ENCODE results near the gene CCDC69.

CCDC69 gene

GRCh38 chr5:151219789-151220188, 4.1 kb downstream of the CCDC69 start:
- Histone ChIP-seq H2BK15ac (ENCODE audit: low read length) (no peak overlapping the region), H3K14ac (ENCODE audit: low read length) (no peak overlapping the region), H3K27ac (replicated peaks; ENCODE audit: low read length) (no peak overlapping the region), H3K23ac (ENCODE audit: low read depth, low read length, poor library complexity) (no peak overlapping the region), H2BK120ac (ENCODE audit: low read depth, low read length) (no peak overlapping the region), H2AFZ (ENCODE audit: low read length) (no peak overlapping the region), H3K4ac (ENCODE audit: low read length) (no peak overlapping the region), H3K27me3 (ENCODE audit: control insufficient read depth in 3 of 3, insufficient read depth in 3 of 3, low read depth in 1 of 3, low read length in 3 of 3) (peaks cover 0 to 52% (median 20%) of the 10 kb centered on the region in 3 experiments), H2BK5ac (ENCODE audit: low read length) (no peak overlapping the region), H3K79me1 (ENCODE audit: low read depth, low read length) (no peaks in the 10 kb centered on the region), H4K8ac (ENCODE audit: low read depth, low read length) (no peak overlapping the region), H3K18ac (ENCODE audit: low read length) (no peak overlapping the region), H4K91ac (ENCODE audit: low read depth, low read length, poor library complexity) (no peak overlapping the region), H3K4me1 (ENCODE audit: control insufficient read depth in 2 of 2, insufficient read depth in 1 of 2, low read depth in 1 of 2, low read length in 2 of 2) (peaks cover 3 to 6% of the 10 kb centered on the region in 2 donors), H3K9me3 (replicated peaks in 1 of 2; ENCODE audit: control insufficient read depth in 2 of 2, insufficient read depth in 1 of 2, low read depth in 1 of 2, low read length in 2 of 2) (no peaks in the 10 kb centered on the region), H3K9ac (ENCODE audit: low read depth, low read length, poor library complexity) (no peak overlapping the region), H3K4me3 (ENCODE audit: low read length in 2 of 2) (no peak overlapping the region), H2BK12ac (ENCODE audit: low read length) (no peak overlapping the region), H3K36me3 (replicated peaks in 1 of 2; ENCODE audit: control insufficient read depth in 2 of 2, insufficient read depth in 2 of 2, low read length in 2 of 2) (no peaks in the 10 kb centered on the region), H3K4me2 (ENCODE audit: insufficient read depth, low read length, poor library complexity, severe bottlenecking) (no peak overlapping the region), H2AK5ac (ENCODE audit: low read depth, low read length) (no peak overlapping the region)
- DNase-seq (ENCODE audit: low spot score), result no peak
- no CpG with 5 or more reads among the region's 7 CpGs for WGBS, 2 donors (ENCODE audit: extremely low coverage in 2 of 2, insufficient read length in 2 of 2, insufficient replicate concordance in 1 of 2)

DNA sequence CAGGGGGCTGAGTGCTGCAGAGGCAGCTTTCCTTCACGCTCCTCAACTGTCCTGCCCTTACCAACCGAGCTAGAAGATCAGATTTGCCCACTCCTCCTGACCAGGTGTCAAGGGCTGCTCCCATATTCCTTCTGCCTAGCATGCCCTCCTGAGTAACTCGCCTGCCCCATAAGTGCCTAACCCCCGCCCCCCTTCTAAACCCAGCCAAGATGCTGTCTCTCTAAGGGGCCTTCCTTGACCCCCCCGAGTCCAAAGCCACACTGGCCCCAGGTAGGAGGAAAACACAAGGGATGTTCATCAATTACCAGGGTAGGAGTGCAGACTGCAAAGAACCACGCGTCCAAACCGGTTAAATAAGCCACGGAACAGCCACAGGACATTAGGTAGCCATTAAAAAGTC, 4.8 kb downstream of the CCDC69 start:
- DNase-seq (ENCODE audit: low spot score), result no peak

GRCh38 chr5:151218177-151218576, 5.7 kb downstream of the CCDC69 start:
- Histone ChIP-seq H3K9ac (ENCODE audit: low read depth, low read length, poor library complexity) (no peak overlapping the region), H2BK15ac (ENCODE audit: low read length) (no peak overlapping the region), H3K18ac (ENCODE audit: low read length) (no peak overlapping the region), H3K14ac (ENCODE audit: low read length) (no peak overlapping the region), H2AK5ac (ENCODE audit: low read depth, low read length) (no peak overlapping the region), H2BK120ac (ENCODE audit: low read depth, low read length) (no peak overlapping the region), H3K27ac (replicated peaks; ENCODE audit: low read length) (no peak overlapping the region), H4K8ac (ENCODE audit: low read depth, low read length) (no peak overlapping the region), H2AFZ (ENCODE audit: low read length) (no peak overlapping the region), H4K91ac (ENCODE audit: low read depth, low read length, poor library complexity) (no peak overlapping the region), H2BK12ac (ENCODE audit: low read length) (no peak overlapping the region), H3K4me1 (ENCODE audit: control insufficient read depth in 2 of 2, insufficient read depth in 1 of 2, low read depth in 1 of 2, low read length in 2 of 2) (peaks cover 2 to 5% of the 10 kb centered on the region in 2 donors), H3K79me1 (ENCODE audit: low read depth, low read length) (no peaks in the 10 kb centered on the region), H3K4me3 (ENCODE audit: low read length in 2 of 2) (no peak overlapping the region), H3K36me3 (replicated peaks in 1 of 2; ENCODE audit: control insufficient read depth in 2 of 2, insufficient read depth in 2 of 2, low read length in 2 of 2) (no peaks in the 10 kb centered on the region), H2BK5ac (ENCODE audit: low read length) (no peak overlapping the region), H3K23ac (ENCODE audit: low read depth, low read length, poor library complexity) (no peak overlapping the region), H3K4ac (ENCODE audit: low read length) (no peak overlapping the region), H3K27me3 (ENCODE audit: control insufficient read depth in 3 of 3, insufficient read depth in 3 of 3, low read depth in 1 of 3, low read length in 3 of 3) (peaks cover 0 to 46% (median 15%) of the 10 kb centered on the region in 3 experiments), H3K9me3 (replicated peaks in 1 of 2; ENCODE audit: control insufficient read depth in 2 of 2, insufficient read depth in 1 of 2, low read depth in 1 of 2, low read length in 2 of 2) (no peaks in the 10 kb centered on the region), H3K4me2 (ENCODE audit: insufficient read depth, low read length, poor library complexity, severe bottlenecking) (no peak overlapping the region)
- no CpG with 5 or more reads among the region's 6 CpGs for WGBS, 2 donors (ENCODE audit: extremely low coverage in 2 of 2, insufficient read length in 2 of 2, insufficient replicate concordance in 1 of 2)
- no peak for DNase-seq (ENCODE audit: low spot score)

More for the DNA sequence above, 4.8 kb downstream of the CCDC69 start:
- no peak overlapping the region for H3K27ac ChIP-seq (replicated peaks; ENCODE audit: low read length)
- no peak overlapping the region for H2BK12ac ChIP-seq (ENCODE audit: low read length)
- H2BK5ac ChIP-seq (ENCODE audit: low read length), result no peak overlapping the region
- H3K4ac ChIP-seq (ENCODE audit: low read length), result no peak overlapping the region
- no peaks in the 10 kb centered on the region for H3K9me3 ChIP-seq (replicated peaks in 1 of 2; ENCODE audit: control insufficient read depth in 2 of 2, insufficient read depth in 1 of 2, low read depth in 1 of 2, low read length in 2 of 2)
- H4K8ac ChIP-seq (ENCODE audit: low read depth, low read length), result no peak overlapping the region
- H2AK5ac ChIP-seq (ENCODE audit: low read depth, low read length), result peak overlapping the region; percentile 2
- peaks cover 3 to 6% of the 10 kb centered on the region in 2 donors for H3K4me1 ChIP-seq (ENCODE audit: control insufficient read depth in 2 of 2, insufficient read depth in 1 of 2, low read depth in 1 of 2, low read length in 2 of 2)
- no peak overlapping the region for H2BK120ac ChIP-seq (ENCODE audit: low read depth, low read length)
- H4K91ac ChIP-seq (ENCODE audit: low read depth, low read length, poor library complexity), result no peak overlapping the region
- H2BK15ac ChIP-seq (ENCODE audit: low read length), result no peak overlapping the region
- peaks cover 0 to 52% (median 20%) of the 10 kb centered on the region in 3 experiments for H3K27me3 ChIP-seq (ENCODE audit: control insufficient read depth in 3 of 3, insufficient read depth in 3 of 3, low read depth in 1 of 3, low read length in 3 of 3)
- H3K9ac ChIP-seq (ENCODE audit: low read depth, low read length, poor library complexity), result no peak overlapping the region
- no peak overlapping the region for H3K18ac ChIP-seq (ENCODE audit: low read length)
- H3K23ac ChIP-seq (ENCODE audit: low read depth, low read length, poor library complexity), result no peak overlapping the region
- H2AFZ ChIP-seq (ENCODE audit: low read length), result no peak overlapping the region
- H3K4me2 ChIP-seq (ENCODE audit: insufficient read depth, low read length, poor library complexity, severe bottlenecking), result no peak overlapping the region
- no peaks in the 10 kb centered on the region for H3K36me3 ChIP-seq (replicated peaks in 1 of 2; ENCODE audit: control insufficient read depth in 2 of 2, insufficient read depth in 2 of 2, low read length in 2 of 2)
- H3K4me3 ChIP-seq (ENCODE audit: low read length in 2 of 2), result no peak overlapping the region
- no peak overlapping the region for H3K14ac ChIP-seq (ENCODE audit: low read length)
- no CpG with 5 or more reads among the region's 9 CpGs for WGBS, 2 donors (ENCODE audit: extremely low coverage in 2 of 2, insufficient read length in 2 of 2, insufficient replicate concordance in 1 of 2)
- H3K79me1 ChIP-seq (ENCODE audit: low read depth, low read length), result no peaks in the 10 kb centered on the region

DNA sequence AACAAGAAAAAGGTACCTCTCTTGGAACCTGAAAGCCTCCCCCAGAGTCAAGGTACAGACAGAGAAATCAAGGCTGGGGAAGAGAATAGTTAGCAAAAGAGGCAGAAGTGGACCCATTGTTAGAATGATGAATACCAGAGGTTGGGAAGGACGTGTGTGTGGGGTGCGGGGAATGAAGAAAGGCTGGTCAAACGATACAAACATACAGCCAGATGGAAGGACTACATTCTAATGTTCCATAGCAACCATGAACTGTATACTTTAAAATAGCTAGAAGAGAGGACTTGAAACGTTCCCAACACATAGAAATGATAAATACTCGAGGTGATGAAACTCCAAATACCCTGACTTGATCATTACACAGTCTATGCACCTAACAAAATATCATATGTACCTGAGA, 7.1 kb downstream of the CCDC69 start:
- no peak overlapping the region for H2AK5ac ChIP-seq (ENCODE audit: low read depth, low read length)
- no peak overlapping the region for H3K4ac ChIP-seq (ENCODE audit: low read length)
- no peak overlapping the region for H3K18ac ChIP-seq (ENCODE audit: low read length)
- no peak overlapping the region for H3K14ac ChIP-seq (ENCODE audit: low read length)
- H3K9me3 ChIP-seq (replicated peaks in 1 of 2; ENCODE audit: control insufficient read depth in 2 of 2, insufficient read depth in 1 of 2, low read depth in 1 of 2, low read length in 2 of 2), result no peaks in the 10 kb centered on the region
- H3K9ac ChIP-seq (ENCODE audit: low read depth, low read length, poor library complexity), result no peak overlapping the region
- no peaks in the 10 kb centered on the region for H3K36me3 ChIP-seq (replicated peaks in 1 of 2; ENCODE audit: control insufficient read depth in 2 of 2, insufficient read depth in 2 of 2, low read length in 2 of 2)
- H3K4me2 ChIP-seq (ENCODE audit: insufficient read depth, low read length, poor library complexity, severe bottlenecking), result no peak overlapping the region
- H4K91ac ChIP-seq (ENCODE audit: low read depth, low read length, poor library complexity), result no peak overlapping the region
- WGBS, 2 donors (ENCODE audit: extremely low coverage in 2 of 2, insufficient read length in 2 of 2, insufficient replicate concordance in 1 of 2), result no CpG with 5 or more reads among the region's 5 CpGs
- no peak overlapping the region for H2BK15ac ChIP-seq (ENCODE audit: low read length)
- peaks cover 0 to 5% of the 10 kb centered on the region in 2 donors for H3K4me1 ChIP-seq (ENCODE audit: control insufficient read depth in 2 of 2, insufficient read depth in 1 of 2, low read depth in 1 of 2, low read length in 2 of 2)
- H2BK5ac ChIP-seq (ENCODE audit: low read length), result no peak overlapping the region
- H3K27ac ChIP-seq (replicated peaks; ENCODE audit: low read length), result no peak overlapping the region
- peaks cover 0 to 32% (median 2%) of the 10 kb centered on the region in 3 experiments for H3K27me3 ChIP-seq (ENCODE audit: control insufficient read depth in 3 of 3, insufficient read depth in 3 of 3, low read depth in 1 of 3, low read length in 3 of 3)
- H3K79me1 ChIP-seq (ENCODE audit: low read depth, low read length), result no peaks in the 10 kb centered on the region
- no peak overlapping the region for H3K4me3 ChIP-seq (ENCODE audit: low read length in 2 of 2)
- H4K8ac ChIP-seq (ENCODE audit: low read depth, low read length), result no peak overlapping the region
- H2BK12ac ChIP-seq (ENCODE audit: low read length), result no peak overlapping the region
- DNase-seq (ENCODE audit: low spot score), result no peak
- H2BK120ac ChIP-seq (ENCODE audit: low read depth, low read length), result no peak overlapping the region
- H2AFZ ChIP-seq (ENCODE audit: low read length), result no peak overlapping the region
- no peak overlapping the region for H3K23ac ChIP-seq (ENCODE audit: low read depth, low read length, poor library complexity)

All from neuronal stem cell (in vitro differentiated cells).